Mucosa of gallbladder (tissue), 1 donor: ENCODE data around the gene DUSP14. TPM values are rescaled to one million over a fixed set of nuclear protein-coding genes. Genes with fewer than 3 reads are reported as not detected.
A peak's percentile ranks its signal among the peaks of the same experiment; 100 is the strongest.
"Not testable (repeated sequence)": the region's sequence is repeated elsewhere in the genome, so short reads cannot be mapped to it uniquely, and the experiment has no call there.

Experiments used
- DNase-seq: peaks from one replicate; pipeline ENCODE4 v3.0.0-alpha.2; 2020; ENCODE audit warnings: low spot score
- total RNA-seq: library from RNA; stranded (reverse); gene quantifications from one replicate; pipeline ENCODE4 v1.2.1, GENCODE V29; 2021
- donor health status: DM: no; HTN: no; CAD: no.

Gene DUSP14
- 16.5 TPM for total RNA-seq

- DNase-seq = peak; percentile 76
Measured at GRCh38 chr17:37489197-37490001, at the start of gene DUSP14. DUSP14 (plus strand) TSS chr17:37489891; CDS start chr17:37512273, 22,382 bp downstream.

- DNase-seq = no peak
Measured at GRCh38 chr17:37440424-37440823, 49.3 kb upstream of the DUSP14 start.

GRCh38 chr17:37441369-37442014, 48.2 kb upstream of the DUSP14 start:
- DNase-seq = not testable (repeated sequence)

GRCh38 chr17:37446027-37446426, 43.7 kb upstream of the DUSP14 start:
- no peak for DNase-seq

GRCh38 chr17:37447641-37448040, 42.0 kb upstream of the DUSP14 start:
- DNase-seq = no peak

- no peak for DNase-seq
Measured at GRCh38 chr17:37450112-37450511, 39.6 kb upstream of the DUSP14 start.

- DNase-seq = not testable (repeated sequence)
Measured at GRCh38 chr17:37457801-37458200, 31.9 kb upstream of the DUSP14 start.

- DNase-seq = no peak
Measured at GRCh38 chr17:37458805-37459204, 30.9 kb upstream of the DUSP14 start.

- no peak for DNase-seq
Measured at GRCh38 chr17:37461668-37462067, 28.0 kb upstream of the DUSP14 start.

GRCh38 chr17:37462492-37462891, 27.2 kb upstream of the DUSP14 start:
- DNase-seq = no peak

GRCh38 chr17:37463039-37463438, 26.7 kb upstream of the DUSP14 start:
- no peak for DNase-seq

GRCh38 chr17:37465069-37465616, 24.5 kb upstream of the DUSP14 start:
- no peak for DNase-seq

- no peak for DNase-seq
Measured at GRCh38 chr17:37466471-37466870, 23.2 kb upstream of the DUSP14 start.

- DNase-seq = no peak
Measured at GRCh38 chr17:37470181-37470580, 19.5 kb upstream of the DUSP14 start.

GRCh38 chr17:37475731-37476420, 13.8 kb upstream of the DUSP14 start:
- DNase-seq = no peak

GRCh38 chr17:37476431-37477120, 13.1 kb upstream of the DUSP14 start:
- peak; percentile 20 for DNase-seq

GRCh38 chr17:37478187-37478586, 11.5 kb upstream of the DUSP14 start:
- DNase-seq = no peak

- DNase-seq = no peak
Measured at GRCh38 chr17:37479025-37479424, 10.7 kb upstream of the DUSP14 start.

GRCh38 chr17:37480427-37480826, 9.3 kb upstream of the DUSP14 start:
- DNase-seq = no peak

- DNase-seq = no peak
Measured at GRCh38 chr17:37481001-37481665, 8.6 kb upstream of the DUSP14 start.
